Endothelial cell of umbilical vein (primary cell): ENCODE measurements around the gene SLC6A20. TPM values are rescaled to one million over a fixed set of nuclear protein-coding genes. Genes with fewer than 3 reads are reported as not detected.

Source experiments
- BruUV-seq: library from RNA; stranded (reverse); fragments of 400-500 nt; replicated peaks from 2 replicates; lab custom pipeline; 2021; lab: Mats Ljungman, UMichigan
- CTCF ChIA-PET: fragments of 300-600, 350-600 bp; sonication (Branson Sonifier 250); formaldehyde crosslinking; loops from one replicate; lab custom pipeline; 2021; ENCODE audit warnings: antibody characterized with exemption, inconsistent platforms; lab: Charles Lee
- POLR2A ChIA-PET: fragments of 300-600, 350-600 bp; sonication (Branson Sonifier 250); formaldehyde crosslinking; loops from one replicate; lab custom pipeline; 2021; ENCODE audit warnings: antibody characterized with exemption, inconsistent platforms; lab: Charles Lee
- DNase-seq: peaks from one replicate; pipeline ENCODE4 v3.0.0-alpha.2; 2011; ENCODE audit warnings: low read depth, low spot score
- FAIRE-seq: peaks from 2 replicates; lab custom pipeline; 2011; peaks lifted over from hg19 to GRCh38; lab: Jason Lieb, UNC
- H2AFZ ChIP-seq: 2 replicates; pipeline ENCODE4 v1.6.0; 2012; ENCODE audit warnings: low read depth, low read length, control low read depth, inconsistent platforms
- H3K27ac ChIP-seq: 2 replicates; pipeline ENCODE4 v1.5.1; 2011; ENCODE audit warnings: low read depth, mild to moderate bottlenecking, control low read depth, low read length, moderate library complexity; ENCODE audit not compliant: insufficient read depth
- H3K27me3 ChIP-seq, 2 experiments: 2 replicates each; pipeline versions ENCODE4 v1.6.0 to v1.6.1; 2011; ENCODE audit warnings: low read length in 2 of 2, mixed read lengths in 1 of 2; ENCODE audit not compliant: control insufficient read depth in 2 of 2, insufficient read depth in 2 of 2
- H3K36me3 ChIP-seq, 2 experiments: 2 replicates in 1 of 2; 3 replicates in 1 of 2; pipeline ENCODE4 v1.5.1; 2011; ENCODE audit warnings: low read length in 2 of 2, mild to moderate bottlenecking in 1 of 2, moderate library complexity in 1 of 2; ENCODE audit not compliant: control insufficient read depth in 2 of 2, insufficient read depth in 2 of 2; ENCODE audit errors: extremely low read depth in 1 of 2
- H3K4me1 ChIP-seq: 3 replicates; pipeline ENCODE4 v1.5.1; 2011; ENCODE audit warnings: mild to moderate bottlenecking, low read length; ENCODE audit not compliant: control insufficient read depth, insufficient read depth; ENCODE audit errors: extremely low read depth
- H3K4me2 ChIP-seq: 2 replicates; pipeline ENCODE4 v1.6.1; 2011; ENCODE audit warnings: low read length, control low read depth, mixed read lengths; ENCODE audit not compliant: insufficient read depth
- H3K4me3 ChIP-seq, 3 experiments: fragments of 200-600 bp in 1 of 3; sonication (generic), shearing (Covaris generic) in 1 of 3; replicated peaks in 1 of 3; 2 replicates each; pipeline ENCODE4 v1.5.1; 2011 to 2016; ENCODE audit warnings: control low read depth in 3 of 3, low read length in 3 of 3, mild to moderate bottlenecking in 2 of 3, inconsistent platforms in 1 of 3, low read depth in 1 of 3, moderate library complexity in 1 of 3; ENCODE audit not compliant: insufficient read depth in 1 of 3
- H3K79me2 ChIP-seq: 2 replicates; pipeline ENCODE4 v1.6.0; 2012; ENCODE audit warnings: low read length, inconsistent platforms; ENCODE audit not compliant: control insufficient read depth, insufficient read depth
- H3K9ac ChIP-seq: replicated peaks from 2 replicates; pipeline ENCODE3; 2011; ENCODE audit warnings: low read length, control low read depth; ENCODE audit not compliant: insufficient read depth; ENCODE audit errors: extremely low read depth
- H3K9me1 ChIP-seq: replicated peaks from 3 replicates; pipeline ENCODE4 v1.6.0; 2011; ENCODE audit warnings: mild to moderate bottlenecking, low read length; ENCODE audit not compliant: control insufficient read depth, insufficient read depth; ENCODE audit errors: extremely low read depth
- H3K9me3 ChIP-seq: replicated peaks from 2 replicates; pipeline ENCODE4 v1.5.1; 2012; ENCODE audit warnings: low read length, inconsistent platforms; ENCODE audit not compliant: control insufficient read depth, insufficient read depth
- H4K20me1 ChIP-seq: replicated peaks from 2 replicates; pipeline ENCODE3; 2011; ENCODE audit warnings: mild to moderate bottlenecking, low read length; ENCODE audit not compliant: control insufficient read depth, insufficient read depth; ENCODE audit errors: extremely low read depth
- EZH2 ChIP-seq: IDR thresholded peaks from 2 replicates; pipeline ENCODE4 v1.6.1; 2012; ENCODE audit warnings: borderline replicate concordance, low read depth, mild to moderate bottlenecking, moderate library complexity, low read length, inconsistent platforms; ENCODE audit not compliant: severe bottlenecking
- FOS ChIP-seq: IDR thresholded peaks from 2 replicates; pipeline ENCODE4 v1.6.1; 2011; ENCODE audit warnings: mild to moderate bottlenecking, low read length, moderate library complexity, borderline replicate concordance; ENCODE audit not compliant: insufficient read depth
- GATA2 ChIP-seq: IDR thresholded peaks from 2 replicates; pipeline ENCODE4 v1.7.0; 2011; ENCODE audit warnings: low read depth, mild to moderate bottlenecking, moderate library complexity, mixed read lengths, low read length; ENCODE audit not compliant: insufficient read length, insufficient read depth
- JUN ChIP-seq: IDR thresholded peaks from 2 replicates; pipeline ENCODE4 v1.6.1; 2011; ENCODE audit warnings: borderline replicate concordance, low read depth; ENCODE audit not compliant: insufficient read length, insufficient read depth
- MYC ChIP-seq: IDR thresholded peaks from one replicate; pipeline ENCODE4 v1.6.1; 2011; ENCODE audit warnings: mild to moderate bottlenecking, low read depth, low read length
- POLR2A ChIP-seq: IDR thresholded peaks from 2 replicates; pipeline ENCODE4 v1.6.1; 2012; ENCODE audit warnings: low read depth, mild to moderate bottlenecking, control low read depth, low read length
- POLR2AphosphoS5 ChIP-seq: IDR thresholded peaks from 2 replicates; pipeline ENCODE4 v1.6.1; 2012; ENCODE audit warnings: low read depth, mild to moderate bottlenecking, control low read depth, low read length, moderate library complexity; ENCODE audit not compliant: insufficient read depth
- dilution Hi-C: fragments of 300-500 bp; cut with MboI; formaldehyde crosslinking; loops from one replicate; pipeline ENCODE4 v1.15.0; 2019; ENCODE audit warnings: low sequenced_read_pairs; ENCODE audit not compliant: extremely low pct_ligation_motif_present
- intact Hi-C: fragments of 100-400 bp; cut with micrococcal nuclease; formaldehyde crosslinking; loops from one replicate; pipeline ENCODE4 v1.10.0; 2022
- polyA plus RNA-seq, 4 experiments: library from polyadenylated mRNA; depleted of rRNA in 3 of 4; stranded (reverse) in 3 of 4; unstranded in 1 of 4; fragments of >200 nt; gene quantifications; 2 replicates each; pipeline versions ENCODE4 v1.2.1 to v1.2.3, GENCODE V29; 2011 to 2012; ENCODE audit warnings: missing spikeins in 1 of 4
- total RNA-seq: library from RNA; stranded (reverse); gene quantifications from 2 replicates; pipeline ENCODE4 v1.2.3, GENCODE V29; 2021
- TF ChIP-seq, protein P1 (sequence below), 2 donors: IDR thresholded peaks; 1 replicate in 1 of 2; 2 replicates in 1 of 2; pipeline ENCODE4 v1.5.1; 2011; ENCODE audit warnings: low read length in 2 of 2, mild to moderate bottlenecking in 2 of 2, moderate library complexity in 2 of 2, control low read depth in 1 of 2, inconsistent platforms in 1 of 2, low read depth in 1 of 2; ENCODE audit not compliant: insufficient read depth in 1 of 2; ENCODE audit errors: extremely low read depth in 1 of 2
- TF ChIP-seq, protein P2 (sequence below): IDR thresholded peaks from 2 replicates; pipeline ENCODE4 v1.6.1; 2011; ENCODE audit not compliant: insufficient read depth, insufficient read length

The SLC6A20 gene
- total and polyA plus RNA-seq, 2 donors (not counting 3 experiments of a cell fraction or from before 2014, with no cell fraction given) = not detected

- no peak overlapping the region for H3K4me3 ChIP-seq
- intact Hi-C loops (no loop called here), dilution Hi-C loops (no loop called here)
- no peaks in the 10 kb centered on the region for H4K20me1 ChIP-seq
- ChIA-PET CTCF (interaction anchor here (0.8 to 1.4 kb wide), 2 partner anchors 11 to 13 kb away, joined by 3 read pairs; no protein-coding TSS in a partner anchor), POLR2A (no interaction called here)
- H3K36me3 ChIP-seq = no peaks in the 10 kb centered on the region
- DNase-seq (no peak), FAIRE-seq (no peak)
- no TSS peak for BruUV-seq
- TF ChIP-seq POLR2A (no peak), MYC (no peak), POLR2AphosphoS5 (no peak), FOS (no peak), EZH2 (no peak), GATA2 (no peak), JUN (no peak)
- TF ChIP-seq, protein P1, sequence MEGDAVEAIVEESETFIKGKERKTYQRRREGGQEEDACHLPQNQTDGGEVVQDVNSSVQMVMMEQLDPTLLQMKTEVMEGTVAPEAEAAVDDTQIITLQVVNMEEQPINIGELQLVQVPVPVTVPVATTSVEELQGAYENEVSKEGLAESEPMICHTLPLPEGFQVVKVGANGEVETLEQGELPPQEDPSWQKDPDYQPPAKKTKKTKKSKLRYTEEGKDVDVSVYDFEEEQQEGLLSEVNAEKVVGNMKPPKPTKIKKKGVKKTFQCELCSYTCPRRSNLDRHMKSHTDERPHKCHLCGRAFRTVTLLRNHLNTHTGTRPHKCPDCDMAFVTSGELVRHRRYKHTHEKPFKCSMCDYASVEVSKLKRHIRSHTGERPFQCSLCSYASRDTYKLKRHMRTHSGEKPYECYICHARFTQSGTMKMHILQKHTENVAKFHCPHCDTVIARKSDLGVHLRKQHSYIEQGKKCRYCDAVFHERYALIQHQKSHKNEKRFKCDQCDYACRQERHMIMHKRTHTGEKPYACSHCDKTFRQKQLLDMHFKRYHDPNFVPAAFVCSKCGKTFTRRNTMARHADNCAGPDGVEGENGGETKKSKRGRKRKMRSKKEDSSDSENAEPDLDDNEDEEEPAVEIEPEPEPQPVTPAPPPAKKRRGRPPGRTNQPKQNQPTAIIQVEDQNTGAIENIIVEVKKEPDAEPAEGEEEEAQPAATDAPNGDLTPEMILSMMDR (IDR thresholded peaks at IDR 0.05; ENCODE audit: extremely low read depth in 1 of 2, insufficient read depth in 1 of 2, low read depth in 1 of 2, low read length in 2 of 2) = no peak
- TF ChIP-seq, protein P2, sequence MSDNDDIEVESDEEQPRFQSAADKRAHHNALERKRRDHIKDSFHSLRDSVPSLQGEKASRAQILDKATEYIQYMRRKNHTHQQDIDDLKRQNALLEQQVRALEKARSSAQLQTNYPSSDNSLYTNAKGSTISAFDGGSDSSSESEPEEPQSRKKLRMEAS = no peak
- H3K4me2 ChIP-seq = no peak overlapping the region
- no peak overlapping the region for H3K9ac ChIP-seq
- H3K27ac ChIP-seq = no peak overlapping the region
- no peaks in the 10 kb centered on the region for H3K9me1 ChIP-seq
- H3K79me2 ChIP-seq = no peaks in the 10 kb centered on the region
- no peaks in the 10 kb centered on the region for H3K9me3 ChIP-seq
- H3K4me1 ChIP-seq = no peaks in the 10 kb centered on the region
- no peaks in the 10 kb centered on the region for H3K27me3 ChIP-seq
- H2AFZ ChIP-seq = no peak overlapping the region
Measured at GRCh38 chr3:45776611-45777010, 19.7 kb downstream of the SLC6A20 start.
